Measurements from ENCODE around the gene NAP1L4.

GRCh38 chr11:2955906-2956476, 36.1 kb downstream of the NAP1L4 start:
- TF ChIP-seq GATA2 (IDR thresholded peaks at IDR 0.05; ENCODE audit: low read depth, low read length) (no peak), GATA3 (IDR thresholded peaks at IDR 0.05; ENCODE audit: low read depth, low read length) (no peak)
